HG03575 (cell line): ENCODE results near the gene PGS1.
"Not testable (repeated sequence)": the region's sequence is repeated elsewhere in the genome, so short reads cannot be mapped to it uniquely, and the experiment has no call there.

Source experiments
- ATAC-seq: cut with Tn5 transposase; IDR thresholded peaks from one replicate; pipeline ENCODE4 v1.9.1; 2021; ENCODE audit not compliant: unreplicated experiment, insufficient number of reproducible peaks, low FRiP score; ENCODE audit errors: extremely low read depth

Gene PGS1

DNA sequence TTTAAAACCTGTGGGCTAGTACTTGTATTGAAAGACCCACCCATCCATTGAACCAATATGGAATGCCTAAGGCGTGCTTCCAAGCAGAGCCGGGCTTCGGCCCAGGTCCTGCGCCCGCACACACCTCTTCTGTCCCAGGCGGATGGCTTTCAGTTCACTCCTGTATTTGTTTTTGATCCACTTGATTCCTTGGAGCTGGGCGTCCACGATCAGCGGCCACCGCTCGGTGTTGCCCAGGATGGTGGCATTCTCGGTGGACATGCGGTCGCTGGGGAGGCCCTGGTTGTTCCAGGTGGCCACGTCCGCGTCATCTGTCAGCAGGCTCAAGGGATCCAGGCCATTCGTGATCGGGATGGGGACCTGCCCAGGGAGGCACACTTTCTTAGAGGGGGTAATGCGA, 75.9 kb downstream of the PGS1 start:
- ATAC-seq = no peak

DNA sequence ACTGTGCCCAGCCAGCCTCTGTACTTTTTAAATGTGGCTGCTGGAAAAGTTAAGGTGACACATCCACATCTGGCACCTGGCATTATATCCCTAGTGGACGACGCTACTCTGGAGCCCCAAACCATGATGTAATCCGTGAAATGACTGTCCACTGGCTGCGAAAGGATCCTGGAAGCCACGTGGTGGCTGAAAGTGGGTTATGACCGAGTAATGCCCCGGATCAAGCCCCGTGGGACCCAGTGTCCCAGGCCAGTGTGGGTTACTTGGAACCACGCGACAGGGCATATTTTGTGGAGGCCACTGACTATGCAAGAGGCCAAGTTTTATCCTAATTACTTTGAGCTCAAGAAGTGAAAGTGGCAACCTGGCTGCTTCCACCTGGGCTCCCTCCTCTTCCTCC, 79.6 kb downstream of the PGS1 start:
- no peak for ATAC-seq

DNA sequence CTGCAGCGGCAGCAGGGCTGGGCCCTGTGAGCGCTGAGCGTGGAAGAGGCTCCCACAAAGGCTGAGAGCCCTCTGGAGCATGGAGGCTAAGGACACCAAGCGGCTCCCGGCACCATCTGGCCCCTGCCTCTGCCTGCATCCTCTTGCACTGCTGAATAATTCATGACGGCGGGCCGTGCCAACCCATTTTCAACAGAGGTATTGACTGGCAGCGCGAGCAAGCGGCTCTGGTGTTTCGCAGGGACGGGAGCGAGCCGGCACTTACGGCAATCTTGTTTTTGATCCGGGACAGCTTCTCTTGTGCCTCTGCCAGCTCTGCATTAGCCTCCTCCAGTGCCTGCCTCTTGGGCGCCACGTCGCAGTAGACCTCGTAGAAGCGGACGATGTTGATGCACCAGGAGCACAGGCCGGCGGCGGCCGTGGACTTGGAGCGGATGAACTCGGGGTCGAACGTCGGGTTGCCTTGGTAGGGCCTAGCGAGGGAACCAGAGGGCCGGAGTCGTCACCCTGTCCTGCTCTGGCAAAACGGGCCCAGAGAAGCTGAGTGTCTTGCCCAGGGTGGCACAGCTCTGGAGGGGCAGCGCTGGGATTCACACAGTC, 80.4 kb downstream of the PGS1 start:
- ATAC-seq = no peak

DNA sequence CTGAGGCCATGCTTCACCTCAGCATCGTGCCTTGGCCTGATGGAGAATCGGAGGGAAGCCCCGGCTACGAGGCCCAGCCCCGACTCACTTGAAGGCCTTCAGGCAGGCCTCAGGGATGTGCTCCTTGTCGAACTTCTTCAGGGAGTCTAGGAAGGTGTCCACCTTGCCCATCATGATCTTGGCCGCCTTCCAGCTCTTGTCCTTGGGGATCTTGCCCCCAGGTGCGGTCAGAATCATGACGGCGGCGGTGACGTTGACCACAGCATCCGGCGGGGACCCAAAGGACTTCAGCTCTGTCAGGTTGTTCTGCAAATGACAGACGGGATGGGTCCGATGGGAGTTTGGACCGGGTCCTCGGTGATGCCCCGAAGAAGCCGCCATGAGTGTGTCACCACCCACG, 81.2 kb downstream of the PGS1 start:
- ATAC-seq = no peak

DNA sequence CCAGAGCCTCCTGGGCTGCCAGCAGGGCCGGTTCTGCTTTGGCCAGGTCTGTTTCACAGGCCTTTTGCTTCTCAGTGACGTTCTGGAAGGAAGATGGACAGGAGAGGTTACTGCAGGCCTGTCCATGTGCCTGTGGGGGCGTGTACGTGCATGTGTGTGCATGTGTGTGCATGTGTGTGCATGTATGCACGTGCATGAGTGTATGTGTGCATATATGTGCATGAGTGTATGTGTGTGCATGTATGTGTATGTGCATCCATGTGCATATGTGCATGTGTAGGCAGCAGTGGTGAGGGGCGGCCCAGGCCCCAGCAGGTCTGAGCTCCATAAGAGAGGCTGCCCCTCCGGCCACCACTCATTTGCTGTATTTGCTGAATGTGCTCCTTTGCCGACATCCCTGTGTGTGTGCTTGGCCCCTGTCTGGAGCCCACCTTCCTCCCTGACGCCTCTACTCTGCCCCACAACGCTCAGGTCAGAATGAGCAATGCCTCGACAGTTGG, 81.8 kb downstream of the PGS1 start:
- ATAC-seq = no peak

DNA sequence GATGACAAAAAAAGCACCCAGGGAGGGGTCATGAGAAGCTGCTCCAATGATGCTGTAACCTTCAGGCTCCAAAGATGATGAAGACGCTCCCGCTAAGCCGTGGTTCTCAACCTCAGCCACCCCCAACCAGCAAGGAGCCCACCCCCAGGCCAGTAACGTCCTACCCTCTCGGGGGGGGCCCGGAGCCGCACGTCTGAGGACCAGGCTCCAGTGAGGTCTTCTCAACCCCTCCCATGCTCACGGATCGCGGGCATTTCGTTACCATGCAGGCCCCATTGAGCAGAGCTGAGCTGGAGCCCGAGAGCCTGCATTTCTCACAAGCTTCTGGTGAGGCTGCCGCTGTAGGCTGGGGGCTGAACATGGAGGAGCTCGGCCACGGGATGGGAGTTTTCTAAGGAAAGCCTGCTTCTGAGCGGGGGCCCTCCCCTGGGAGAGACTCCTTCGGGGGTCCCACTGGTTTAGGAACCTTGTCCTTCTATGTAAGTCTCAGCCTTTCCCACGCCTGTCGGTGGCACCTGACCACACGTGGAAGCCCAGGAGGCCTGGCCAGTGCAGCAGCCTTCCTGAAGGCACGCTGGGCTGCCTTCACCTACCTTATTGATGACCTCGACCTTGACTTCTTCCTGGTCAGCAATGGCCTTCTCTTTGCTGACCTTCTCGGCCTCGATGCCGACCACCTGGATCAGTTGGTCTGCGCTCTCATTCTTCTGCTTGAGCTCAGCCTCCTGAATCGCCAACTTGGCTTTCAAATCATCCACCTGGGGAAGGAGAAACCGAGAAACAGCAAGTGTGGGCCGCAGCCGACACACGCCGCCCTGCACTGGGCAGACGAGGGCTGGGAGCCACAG, 82.7 kb downstream of the PGS1 start:
- no peak for ATAC-seq

DNA sequence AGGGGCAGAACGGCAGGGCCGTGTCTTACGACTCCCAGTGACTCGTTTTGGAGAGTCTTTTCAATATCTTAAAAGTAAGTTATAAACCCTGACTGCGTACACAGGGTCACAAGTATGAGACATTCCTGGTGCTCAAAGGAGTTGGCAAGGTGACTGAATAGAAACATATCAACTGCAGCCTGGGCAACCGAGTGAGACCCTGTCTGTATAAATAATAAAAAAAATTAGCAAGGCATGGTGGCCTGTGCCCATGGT, 83.3 kb downstream of the PGS1 start:
- ATAC-seq = no peak

DNA sequence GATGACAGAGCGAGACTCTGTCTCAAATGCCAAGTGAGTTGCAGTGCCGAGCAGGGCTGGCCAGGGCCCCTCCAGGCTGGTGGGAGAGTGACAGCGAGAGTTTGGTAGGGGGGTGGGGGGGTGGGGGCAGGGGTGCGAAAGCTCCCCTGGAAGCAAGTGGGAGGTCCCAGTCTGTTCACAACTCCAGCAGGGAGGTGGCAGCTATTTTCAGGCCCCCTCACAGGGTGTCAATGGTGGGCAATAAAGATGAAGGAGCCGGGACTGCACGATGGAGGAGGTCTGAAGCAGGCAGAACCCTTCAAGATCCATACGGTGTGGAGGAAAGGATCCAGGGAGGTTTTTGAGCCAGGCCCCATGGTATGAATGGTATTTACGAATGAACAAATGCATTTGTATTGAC, 83.7 kb downstream of the PGS1 start:
- ATAC-seq = no peak

DNA sequence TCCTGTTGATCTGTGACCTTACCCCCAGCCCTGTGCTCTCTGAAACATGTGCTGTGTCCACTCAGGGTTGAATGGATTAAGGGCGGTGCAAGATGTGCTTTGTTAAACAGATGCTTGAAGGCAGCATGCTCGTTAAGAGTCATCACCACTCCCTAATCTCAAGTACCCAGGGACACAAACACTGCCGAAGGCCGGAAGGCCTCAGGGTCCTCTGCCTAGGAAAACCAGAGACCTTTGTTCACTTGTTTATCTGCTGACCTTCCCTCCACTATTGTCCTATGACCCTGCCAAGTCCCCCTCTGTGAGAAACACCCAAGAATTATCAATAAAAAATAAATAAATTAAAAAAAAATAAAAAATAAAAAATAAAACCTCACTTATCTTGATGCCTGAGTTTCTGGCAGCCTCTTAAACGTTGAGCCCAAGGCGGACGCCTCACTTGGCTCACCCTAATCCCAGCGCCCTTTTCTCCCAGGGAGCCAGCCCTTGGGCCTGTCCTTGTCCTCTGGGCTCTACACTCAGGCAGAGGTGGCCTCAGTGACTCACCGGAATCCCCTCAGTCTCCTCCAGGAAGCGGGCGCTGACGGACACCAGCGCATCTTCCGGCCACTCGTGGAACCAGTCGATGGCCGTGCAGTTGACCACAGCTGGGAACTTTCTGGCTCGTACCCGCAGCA, 87.8 kb downstream of the PGS1 start:
- ATAC-seq = not testable (repeated sequence)

DNA sequence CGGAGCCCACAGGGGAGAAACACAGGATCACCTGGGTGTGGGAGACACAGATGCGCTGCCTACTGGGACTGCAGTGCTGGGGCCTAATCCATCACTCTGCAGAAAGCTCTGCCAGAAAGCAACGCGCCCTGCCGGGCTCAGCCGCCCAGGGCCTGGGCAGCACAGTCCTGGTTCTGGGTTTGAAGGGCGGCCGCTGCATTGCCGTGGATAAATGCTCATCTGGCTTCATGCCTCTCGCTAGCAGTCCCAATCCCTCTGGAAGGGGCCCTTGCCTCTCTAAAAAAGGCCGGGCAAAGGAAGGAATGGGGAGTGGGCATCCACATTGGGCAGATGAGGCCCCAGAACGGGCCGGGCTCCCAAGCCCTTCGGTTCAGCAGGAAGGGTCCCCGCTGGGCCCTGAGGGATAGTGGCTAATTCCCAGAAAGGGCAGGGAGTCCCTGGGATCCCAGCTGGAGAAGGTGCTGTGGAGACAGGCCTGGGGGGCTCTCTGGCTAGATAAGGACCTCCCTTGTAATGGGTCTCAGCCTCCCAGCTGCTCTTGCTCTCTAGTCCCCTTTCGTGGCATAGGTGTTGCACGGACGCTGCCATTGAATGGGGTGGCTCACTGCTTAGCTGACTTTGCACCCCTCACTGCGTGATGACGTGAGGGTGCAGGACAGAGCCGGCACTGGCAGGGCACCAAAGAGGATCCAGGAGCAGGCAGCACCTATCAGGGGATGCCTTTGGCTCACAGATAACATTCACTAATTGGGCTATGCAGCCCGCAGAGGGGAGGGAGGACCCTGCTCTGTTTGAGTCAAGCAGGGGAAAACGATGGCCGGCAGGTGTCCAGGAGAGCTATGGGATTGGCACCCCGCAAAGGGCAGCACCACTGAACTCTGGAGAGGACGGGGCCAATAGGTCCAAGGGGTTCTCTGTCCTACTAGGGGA, 88.6 kb downstream of the PGS1 start:
- ATAC-seq = no peak

DNA sequence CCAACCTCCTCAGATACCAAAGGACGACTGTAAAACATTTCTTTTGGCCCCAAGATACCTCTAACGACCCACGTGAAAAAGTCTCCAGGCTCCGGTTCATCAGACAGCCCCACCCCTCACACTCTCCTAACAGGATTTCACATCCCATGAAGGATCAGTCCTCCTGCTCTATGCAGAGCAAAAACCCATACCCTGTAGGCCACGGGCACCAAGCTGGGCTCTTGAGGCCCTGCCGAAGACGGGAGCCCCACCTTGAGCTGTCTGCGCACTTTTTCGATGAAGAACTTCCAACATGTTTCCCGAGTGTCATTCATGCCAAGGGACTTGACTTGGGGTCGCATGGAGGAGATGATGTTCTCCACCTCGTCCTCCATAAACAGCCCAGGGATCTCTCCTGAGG, 89.9 kb downstream of the PGS1 start:
- no peak for ATAC-seq

DNA sequence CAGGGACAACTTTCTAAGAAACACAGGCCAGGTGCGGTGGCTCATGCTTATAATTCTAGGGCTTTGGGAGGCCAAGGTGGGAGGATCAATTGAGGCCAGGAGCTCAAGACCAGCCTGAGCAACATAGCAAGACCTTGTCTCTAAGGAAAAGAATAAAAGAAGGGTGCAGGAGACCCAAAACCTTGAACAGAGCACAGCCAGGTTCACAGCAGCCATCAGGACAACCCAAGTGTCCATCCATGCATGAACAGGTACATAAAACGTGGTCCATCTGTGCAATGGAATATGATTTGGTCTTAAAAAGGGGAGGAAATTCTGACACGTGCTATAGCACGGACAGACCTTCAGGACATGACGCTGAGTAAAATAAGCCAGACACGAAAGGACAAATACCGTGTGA, 91.0 kb downstream of the PGS1 start:
- no peak for ATAC-seq

DNA sequence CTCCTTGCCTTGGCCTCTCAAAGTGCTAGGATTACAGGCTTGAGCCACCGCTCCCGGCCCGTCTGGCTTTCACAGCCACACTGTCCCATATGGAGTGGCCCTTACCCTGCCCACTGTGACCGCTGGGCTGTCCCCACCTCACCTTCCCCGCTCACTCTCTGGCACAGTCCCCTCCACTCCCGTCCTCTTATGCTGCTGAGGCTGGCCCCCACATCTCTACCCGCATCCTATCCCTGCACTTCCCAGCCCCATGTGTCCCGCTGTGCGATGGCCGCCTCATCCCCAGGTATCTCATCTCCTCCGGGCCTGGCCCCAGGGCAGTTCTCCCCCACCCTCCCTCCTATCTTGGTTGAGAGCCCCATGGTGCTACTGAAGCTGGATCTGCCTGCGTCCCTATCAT, 93.2 kb downstream of the PGS1 start:
- ATAC-seq = no peak

DNA sequence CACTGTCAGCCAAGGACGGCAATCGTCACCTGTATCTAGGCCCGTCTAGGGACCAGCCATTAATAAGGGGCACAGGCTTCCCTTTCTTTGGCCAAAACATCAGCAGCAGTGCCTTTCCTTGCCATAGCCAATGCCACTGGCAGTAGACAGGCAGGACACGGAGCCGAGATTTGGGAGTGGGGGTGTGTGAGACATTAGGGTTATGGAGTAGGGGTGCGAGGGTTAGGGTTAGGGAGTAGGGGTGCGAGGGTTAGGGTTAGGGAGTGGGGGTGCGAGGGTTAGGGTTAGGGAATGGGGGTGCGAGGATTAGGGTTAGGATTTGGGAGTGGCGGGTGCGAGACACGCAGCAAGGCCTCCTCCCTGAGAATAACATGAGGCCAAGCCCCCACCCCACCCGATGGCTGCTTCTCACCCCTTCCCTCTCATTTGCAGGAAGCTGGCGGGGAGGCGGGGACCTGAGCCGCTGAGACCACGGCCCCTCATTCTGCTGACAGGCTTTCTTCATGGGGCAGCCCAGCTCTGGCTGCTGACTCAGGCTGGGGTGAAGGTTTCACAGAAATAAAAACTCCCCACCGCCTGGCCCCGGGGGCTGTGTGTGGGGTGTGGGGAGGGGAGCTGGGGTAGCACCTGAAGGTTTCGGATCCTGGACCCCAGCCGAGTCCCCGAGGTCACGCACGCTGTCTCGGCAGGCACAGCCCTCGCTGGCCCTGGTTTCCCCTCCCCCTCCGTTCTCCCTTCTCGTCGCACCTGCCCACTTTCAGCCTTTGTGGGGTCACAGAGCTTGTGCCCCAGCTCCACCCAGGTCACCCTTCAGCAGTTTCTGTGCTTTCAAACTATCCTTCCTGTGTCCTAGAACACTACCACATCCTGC, 93.8 kb downstream of the PGS1 start:
- ATAC-seq = no peak

DNA sequence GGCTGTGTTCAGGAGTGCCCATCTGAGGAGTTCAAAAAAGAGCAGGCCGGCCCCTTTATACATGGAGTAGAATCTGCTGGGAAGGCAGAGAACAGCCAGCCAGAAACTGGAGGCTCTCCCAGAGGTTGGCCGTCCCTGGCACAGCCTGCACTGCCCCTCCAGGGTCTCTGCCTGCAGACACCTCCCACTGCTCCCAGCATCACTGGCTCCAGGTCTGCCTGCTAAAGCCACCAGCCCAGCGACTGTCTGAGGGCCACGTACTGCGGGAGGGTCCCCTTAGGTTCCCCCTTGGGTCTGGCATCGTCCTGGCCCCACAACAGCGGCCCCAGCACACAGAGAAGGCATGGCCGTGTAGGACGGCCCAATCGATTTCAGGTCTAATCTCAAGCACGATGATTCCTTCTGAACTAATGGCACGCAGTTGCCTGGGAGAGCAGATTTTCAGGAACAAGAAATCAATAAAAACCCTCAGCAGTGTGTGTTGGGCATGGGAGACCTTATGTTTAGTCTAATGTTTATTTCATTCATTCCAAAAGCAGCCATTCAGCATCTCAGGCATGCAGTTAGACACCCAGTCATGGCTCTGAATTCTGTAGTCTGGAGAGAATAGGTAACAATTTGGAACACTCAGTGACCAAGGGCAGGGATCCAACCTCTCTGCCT, 95.6 kb downstream of the PGS1 start:
- ATAC-seq = peak; percentile 11
